COLO668 (cell line): ENCODE measurements around the gene ZBTB40.

ENCODE experiments used
- DNase-seq: peaks from one replicate; lab custom pipeline; 2025; ENCODE audit not compliant: unreplicated experiment; lab: John Stamatoyannopoulos, UW

The ZBTB40 gene, protein sequence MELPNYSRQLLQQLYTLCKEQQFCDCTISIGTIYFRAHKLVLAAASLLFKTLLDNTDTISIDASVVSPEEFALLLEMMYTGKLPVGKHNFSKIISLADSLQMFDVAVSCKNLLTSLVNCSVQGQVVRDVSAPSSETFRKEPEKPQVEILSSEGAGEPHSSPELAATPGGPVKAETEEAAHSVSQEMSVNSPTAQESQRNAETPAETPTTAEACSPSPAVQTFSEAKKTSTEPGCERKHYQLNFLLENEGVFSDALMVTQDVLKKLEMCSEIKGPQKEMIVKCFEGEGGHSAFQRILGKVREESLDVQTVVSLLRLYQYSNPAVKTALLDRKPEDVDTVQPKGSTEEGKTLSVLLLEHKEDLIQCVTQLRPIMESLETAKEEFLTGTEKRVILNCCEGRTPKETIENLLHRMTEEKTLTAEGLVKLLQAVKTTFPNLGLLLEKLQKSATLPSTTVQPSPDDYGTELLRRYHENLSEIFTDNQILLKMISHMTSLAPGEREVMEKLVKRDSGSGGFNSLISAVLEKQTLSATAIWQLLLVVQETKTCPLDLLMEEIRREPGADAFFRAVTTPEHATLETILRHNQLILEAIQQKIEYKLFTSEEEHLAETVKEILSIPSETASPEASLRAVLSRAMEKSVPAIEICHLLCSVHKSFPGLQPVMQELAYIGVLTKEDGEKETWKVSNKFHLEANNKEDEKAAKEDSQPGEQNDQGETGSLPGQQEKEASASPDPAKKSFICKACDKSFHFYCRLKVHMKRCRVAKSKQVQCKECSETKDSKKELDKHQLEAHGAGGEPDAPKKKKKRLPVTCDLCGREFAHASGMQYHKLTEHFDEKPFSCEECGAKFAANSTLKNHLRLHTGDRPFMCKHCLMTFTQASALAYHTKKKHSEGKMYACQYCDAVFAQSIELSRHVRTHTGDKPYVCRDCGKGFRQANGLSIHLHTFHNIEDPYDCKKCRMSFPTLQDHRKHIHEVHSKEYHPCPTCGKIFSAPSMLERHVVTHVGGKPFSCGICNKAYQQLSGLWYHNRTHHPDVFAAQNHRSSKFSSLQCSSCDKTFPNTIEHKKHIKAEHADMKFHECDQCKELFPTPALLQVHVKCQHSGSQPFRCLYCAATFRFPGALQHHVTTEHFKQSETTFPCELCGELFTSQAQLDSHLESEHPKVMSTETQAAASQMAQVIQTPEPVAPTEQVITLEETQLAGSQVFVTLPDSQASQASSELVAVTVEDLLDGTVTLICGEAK

DNA sequence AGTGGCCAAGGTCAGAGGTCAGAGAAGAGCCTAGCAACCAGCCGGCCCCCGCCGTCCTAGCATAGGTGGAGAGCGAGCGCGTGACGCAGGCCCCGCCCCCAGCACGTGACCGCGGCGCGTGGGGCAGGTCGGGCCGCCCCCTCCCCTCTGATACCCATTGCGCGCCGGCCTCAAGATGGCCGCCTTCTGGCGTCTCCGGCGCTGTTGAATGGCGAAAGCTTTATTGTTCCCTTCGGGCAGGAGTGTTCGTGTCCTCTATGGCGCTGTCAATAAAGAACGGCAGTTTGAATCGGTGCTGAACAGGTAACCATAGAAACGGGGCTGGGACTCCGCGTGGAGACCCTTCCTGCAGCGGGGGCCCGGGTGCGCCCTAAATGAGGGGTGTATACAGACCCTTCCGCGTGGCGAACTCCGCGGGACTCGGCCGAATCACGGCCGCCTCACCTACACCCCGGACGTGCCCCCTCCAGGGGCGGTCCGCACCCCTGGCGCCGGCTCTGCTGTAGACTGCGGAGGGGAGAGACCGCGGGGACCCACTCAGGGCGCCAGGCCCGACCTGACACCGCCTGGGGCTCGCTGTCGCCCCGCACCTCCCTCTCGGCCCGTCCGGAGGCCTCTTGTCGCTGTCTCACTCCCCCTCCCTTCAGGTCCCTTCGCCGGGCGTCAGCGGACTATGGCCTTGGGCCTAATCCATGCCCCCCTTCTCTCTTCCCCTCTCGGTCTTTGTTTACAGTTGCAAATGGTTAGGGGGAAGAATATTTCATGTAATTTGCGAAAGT is at the start of gene ZBTB40:
ZBTB40 (plus strand) TSS at position 150 of the 779 bp plus-strand sequence. CDS start 38,098 bp downstream, outside the sequence.
- DNase-seq, result peak; percentile 100

DNA sequence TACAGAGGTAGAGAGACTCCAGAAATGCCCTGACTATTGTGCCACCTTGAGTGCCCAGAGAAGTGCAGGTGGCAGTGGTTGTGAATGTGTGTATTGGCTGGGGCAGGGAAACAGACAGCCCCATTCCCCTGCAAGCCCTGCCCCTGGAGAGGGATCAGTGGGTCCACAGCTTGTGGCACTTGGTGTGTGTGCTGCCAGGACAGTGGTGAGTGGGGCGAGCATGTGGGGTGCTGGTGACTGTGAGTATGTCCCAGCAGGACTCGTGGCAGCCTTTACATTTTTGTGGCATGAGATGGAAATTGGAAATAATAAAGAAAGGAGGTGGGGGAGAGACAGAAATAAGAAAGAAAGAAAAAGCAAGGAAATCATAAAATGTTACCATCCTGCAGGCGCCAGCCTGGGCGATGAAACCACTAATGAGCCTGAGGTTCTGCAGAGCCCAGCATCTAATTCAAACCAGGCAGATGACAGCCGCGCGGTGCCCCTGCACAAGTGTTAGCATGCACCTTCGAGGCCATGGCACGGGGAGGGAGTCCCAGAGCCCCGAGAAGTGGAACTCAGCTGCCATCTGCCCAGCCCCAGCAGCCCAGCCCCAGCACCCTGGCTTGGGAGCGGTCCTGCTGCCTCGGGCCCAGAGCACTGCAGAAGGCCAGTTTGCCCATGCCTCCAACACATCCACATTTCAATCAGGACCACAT is 49.1 kb upstream of the ZBTB40 start:
- no peak for DNase-seq

DNA sequence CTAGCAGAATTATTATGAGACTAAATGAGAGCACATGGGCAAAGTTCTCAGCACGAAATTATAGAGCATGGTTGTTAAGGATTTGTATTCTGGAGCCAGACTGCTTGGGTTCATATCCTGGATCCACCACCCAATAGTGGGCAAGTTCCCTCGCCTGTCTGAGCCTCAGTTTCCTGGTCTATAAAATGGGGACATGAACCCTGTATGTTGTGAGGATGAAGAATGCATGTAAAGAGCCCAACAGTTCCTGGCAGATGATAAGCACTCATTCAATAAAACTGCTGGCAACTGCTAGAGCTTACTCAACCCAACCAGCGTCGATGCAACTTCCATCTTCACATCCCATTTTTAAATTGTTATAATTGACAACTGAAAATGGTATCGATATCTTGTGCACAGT is 47.2 kb upstream of the ZBTB40 start:
- no peak for DNase-seq

DNA sequence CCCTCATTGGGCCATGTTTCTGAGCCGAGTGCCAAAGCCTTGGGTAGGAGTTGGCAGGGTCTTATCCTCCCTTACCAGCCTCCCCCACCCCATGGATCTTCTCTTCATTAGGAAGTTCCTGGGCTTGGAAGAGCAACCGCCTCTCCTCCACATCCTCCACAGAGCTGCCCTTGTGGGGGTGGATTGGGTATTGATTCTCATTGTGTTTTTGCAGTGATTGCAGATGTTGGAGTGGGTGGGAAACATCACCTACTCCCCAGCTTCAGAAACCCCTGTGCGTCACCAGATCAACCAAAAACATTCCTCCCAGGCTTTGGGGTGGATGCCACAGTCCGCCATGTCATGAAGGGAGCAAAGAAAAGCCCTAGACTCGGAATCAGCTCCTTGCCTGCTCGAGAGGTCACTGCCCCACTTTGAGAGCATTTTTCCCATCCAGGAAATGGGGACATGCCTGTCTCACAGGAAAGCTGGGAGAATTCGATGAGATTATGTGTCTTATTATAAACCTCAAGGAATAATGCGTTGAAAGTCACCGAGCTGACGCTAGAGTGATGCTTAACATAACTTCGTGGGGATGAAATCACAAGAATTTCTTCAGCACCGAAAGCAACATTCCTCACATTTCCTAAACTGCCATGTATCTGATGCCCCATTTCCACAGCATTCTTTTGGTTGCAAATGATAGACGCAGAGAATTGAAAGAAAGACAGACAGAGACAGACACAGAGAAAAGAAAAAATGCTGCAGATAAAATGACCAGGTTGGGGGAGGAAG is 44.7 kb upstream of the ZBTB40 start:
- no peak for DNase-seq

DNA sequence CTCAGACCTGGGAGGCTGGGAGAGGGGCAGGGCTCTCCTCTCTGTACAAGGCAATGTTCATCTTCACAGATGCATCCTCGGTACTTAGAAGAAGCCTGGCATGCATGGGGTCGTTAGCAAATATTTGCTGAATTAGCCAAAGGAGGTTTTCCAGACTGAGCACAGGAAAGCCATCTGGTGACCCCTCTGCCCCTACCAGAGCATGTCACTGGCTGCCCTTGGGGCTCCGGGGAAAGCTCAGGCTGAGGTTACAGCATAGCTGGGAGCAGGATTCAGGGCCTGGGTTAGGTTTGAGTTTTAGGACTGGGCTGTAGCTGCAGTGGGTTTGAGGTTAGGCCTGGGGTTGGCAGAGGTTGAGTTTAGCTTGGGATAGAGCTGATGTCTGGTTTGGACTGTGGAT is 43.4 kb upstream of the ZBTB40 start:
- DNase-seq, result no peak

DNA sequence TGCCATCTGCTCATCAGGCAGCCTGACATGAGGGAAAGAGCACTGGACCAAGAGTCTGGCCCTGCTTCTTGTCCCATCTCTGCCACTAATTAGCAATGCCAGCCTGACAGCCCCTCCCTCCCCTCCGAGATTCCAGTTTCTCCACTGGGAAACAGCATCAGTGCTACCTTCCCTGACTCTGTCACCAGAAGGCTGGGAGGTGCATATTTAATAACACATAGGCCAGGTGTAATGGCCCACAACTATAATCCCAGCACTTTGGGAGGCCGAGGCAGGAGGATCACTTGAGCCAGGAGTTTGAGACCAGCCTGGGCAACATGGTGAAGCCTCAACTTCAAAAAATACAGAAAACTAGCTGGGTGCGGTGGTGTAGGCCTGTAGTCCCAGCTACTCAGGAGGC is 41.2 kb upstream of the ZBTB40 start:
- no peak for DNase-seq

DNA sequence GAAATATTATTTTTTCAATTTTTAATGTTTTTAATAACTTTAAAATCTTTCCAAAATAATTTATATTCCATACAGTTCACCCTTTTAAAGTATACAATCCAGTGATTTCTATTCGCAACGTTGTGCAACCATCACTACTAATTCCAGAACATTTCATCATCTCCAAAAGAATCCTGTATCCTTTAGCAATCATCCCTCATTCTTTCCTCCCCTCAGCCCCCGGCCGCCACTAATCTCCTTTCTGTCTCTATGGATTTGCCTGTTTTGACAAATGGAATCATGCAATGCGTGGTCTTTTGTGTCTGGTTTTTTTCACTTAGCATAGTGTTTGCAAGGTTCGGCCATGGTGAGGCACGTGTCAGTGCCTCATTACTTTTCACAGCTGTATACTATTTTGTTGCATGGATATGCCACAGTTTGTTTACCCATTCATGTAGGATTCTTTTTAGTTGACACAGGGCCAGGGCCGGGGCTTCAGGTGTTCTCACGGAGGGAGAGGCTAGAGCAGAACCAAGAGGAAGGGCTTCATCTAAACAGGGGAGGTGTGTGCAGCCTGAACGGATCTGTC is 40.6 kb upstream of the ZBTB40 start:
- no peak for DNase-seq

DNA sequence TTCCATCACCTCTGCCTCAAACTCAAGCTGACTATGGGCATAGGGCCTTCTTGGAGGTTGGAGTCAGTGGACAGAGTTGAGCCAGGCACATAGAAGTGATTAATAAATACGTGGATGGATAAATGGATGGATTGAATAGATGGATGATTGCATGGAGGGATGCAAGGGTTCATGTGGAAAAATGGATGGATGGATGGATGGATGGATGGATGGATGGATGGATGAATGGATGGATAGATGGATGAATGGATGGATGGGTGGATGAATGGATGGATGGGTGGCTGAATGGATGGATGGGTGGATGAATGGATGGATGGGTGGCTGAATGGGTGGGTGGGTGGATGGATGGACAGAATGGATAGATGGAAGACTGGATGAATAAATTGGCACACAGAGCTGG is 40.1 kb upstream of the ZBTB40 start:
- DNase-seq, result no peak

DNA sequence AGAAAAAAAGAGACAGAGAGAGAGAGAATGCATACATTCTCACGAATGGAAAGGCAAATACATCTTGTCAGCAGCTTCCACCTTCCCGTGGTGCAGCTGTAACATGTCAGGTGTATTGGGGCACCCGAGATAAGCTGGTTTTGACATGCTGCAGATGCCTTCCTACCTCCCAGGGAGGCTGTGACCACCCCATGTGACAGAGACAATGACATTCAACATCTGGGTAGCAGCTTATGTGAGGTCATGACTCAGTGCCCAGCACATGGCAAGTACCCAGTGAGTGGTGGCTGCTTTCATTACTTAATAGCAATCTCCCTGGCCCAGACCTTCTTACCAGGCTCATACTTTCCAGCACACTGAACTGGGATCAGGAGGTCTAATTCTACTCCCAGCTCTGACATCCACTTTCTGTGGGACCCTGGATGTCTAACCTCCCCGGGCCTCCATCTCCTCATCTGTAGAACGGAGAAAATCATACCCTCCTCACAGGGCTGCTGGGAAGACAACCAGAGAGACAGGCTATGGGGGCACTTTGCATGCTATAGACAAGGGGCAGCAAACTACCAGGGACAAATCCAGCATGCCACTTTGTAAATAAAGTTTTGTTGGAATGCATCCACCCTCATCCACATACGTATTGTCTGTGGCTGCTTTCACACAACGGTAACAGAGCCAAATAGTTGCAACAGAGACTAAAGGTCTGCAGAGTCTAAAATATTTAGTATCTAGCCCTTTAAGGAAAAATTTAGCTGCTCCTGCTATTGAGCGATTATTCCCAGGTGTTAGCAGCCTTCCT is 38.5 kb upstream of the ZBTB40 start:
- DNase-seq, result peak; percentile 66

DNA sequence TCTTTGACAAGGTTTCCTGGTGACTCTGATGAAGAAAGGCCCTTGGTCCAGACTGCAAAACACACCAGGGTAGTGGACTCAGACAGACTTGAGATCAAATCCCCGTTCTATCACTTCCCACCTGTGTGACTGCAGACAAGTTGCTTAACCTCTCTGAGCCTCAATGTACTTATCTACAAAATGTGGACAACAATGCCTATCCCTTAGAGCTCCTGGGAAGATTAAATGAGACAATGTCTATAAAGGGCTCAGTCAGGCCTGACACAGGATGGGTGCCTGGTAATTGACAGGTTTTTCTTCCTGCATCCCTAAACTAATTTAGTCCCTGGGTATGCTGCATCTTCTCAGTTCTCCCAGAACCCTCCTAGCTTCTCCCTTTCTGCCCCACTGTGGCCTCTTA is 37.9 kb upstream of the ZBTB40 start:
- DNase-seq, result no peak

DNA sequence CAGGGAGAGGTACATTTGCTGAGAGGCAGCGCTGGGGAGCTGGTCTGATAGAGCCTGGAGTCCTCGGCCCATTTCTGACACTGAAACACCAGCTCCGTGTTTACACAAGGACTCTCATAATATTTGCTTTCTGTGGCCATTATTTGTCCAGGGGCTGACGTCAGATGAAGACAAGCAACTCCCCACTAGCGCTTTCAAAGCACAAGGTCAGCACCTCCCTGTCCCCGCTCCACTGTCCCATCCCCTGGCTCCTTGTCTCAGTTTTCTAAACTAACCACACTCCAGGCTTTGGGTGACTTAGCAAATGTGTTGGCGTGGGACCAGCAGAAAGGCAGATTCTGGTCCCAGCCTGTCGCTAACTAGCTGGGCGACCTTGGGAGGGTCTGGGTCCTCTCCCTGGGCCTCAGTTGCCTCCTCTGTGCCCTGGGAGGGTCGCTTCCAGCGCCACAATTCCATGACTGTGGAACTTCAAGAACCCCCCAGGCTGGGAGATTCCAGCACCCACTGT is 37.4 kb upstream of the ZBTB40 start:
- DNase-seq, result peak; percentile 89

DNA sequence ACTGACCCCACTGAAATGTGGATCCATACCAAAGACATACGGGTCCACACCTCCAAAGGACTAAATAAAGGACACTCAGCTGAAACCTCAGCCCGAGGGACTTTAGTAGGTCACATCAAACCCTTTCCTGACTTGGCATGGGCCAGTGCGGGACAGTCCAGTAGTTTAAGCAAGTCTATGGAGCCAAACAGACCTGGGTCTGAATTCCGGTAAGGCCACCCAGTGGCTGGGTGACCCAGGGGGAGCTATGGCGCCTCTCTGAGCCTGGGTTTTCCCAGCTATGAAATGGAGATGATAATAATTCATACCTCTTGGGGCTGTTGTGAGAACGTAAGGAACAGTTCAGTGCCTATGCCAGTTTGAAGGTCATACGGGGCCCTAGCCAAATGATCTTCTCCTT is 36.2 kb upstream of the ZBTB40 start:
- no peak for DNase-seq

DNA sequence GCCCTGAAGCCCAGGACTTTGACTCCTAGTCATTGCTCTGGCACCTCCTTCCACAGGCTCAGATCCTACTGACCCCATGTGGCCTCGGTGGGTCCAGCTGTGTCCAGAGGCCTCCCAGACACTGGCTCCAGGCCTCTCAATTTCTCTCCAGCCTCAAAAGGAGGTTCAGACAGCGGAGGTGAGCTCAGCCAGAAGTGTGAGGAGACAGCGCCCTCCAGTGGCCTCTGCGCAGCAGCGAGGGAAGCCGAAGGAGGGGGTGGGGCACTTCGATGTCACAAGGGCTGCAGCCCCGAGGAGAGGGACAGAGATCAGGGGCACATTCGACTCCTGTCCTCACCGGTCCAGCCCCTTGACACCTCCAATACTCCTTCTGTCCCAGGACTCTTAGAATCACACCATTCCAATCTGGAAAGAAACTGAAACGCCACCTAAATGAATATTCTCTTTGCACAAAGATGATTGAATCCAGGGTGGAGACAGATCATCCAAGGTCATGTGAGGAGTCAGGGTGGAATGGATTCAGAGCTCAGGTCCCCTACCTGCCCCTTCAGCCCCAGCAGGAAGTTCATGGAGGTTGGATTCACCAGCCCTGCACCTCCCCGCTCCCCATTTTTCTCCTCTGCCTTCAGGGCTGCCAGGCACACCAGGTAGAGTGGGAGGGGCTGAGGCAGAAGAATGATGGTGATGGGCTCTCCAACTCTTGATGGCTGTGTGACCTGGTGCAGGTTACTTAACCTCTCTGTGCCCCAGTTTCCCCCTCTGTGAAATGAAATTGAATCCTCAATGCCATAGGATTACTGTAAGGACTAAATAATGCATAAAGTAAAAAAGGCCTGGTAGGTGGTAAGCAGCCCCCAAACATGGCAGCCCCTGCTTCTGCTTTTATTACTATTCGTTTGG is 34.8 kb upstream of the ZBTB40 start:
- peak; percentile 94 for DNase-seq

DNA sequence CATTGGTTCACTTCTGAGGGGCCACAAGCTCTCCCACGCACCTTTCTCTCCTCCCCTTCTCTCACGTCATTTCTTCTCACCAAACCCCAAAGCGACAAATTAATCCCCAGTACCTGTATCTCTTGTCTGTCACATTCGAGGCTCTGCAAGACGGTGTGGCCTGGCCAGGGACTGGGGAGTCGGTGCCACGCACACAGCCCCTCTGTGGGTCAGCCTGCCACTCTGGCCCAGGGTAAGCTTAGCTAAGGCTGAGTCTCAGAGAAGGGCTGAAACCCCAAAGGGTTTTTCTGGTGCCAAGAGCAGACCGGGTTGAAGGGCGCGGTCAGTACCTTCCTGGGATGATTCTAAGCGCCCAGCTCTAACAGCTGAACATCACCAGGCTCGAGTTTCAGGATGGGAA is 34.2 kb upstream of the ZBTB40 start:
- no peak for DNase-seq

DNA sequence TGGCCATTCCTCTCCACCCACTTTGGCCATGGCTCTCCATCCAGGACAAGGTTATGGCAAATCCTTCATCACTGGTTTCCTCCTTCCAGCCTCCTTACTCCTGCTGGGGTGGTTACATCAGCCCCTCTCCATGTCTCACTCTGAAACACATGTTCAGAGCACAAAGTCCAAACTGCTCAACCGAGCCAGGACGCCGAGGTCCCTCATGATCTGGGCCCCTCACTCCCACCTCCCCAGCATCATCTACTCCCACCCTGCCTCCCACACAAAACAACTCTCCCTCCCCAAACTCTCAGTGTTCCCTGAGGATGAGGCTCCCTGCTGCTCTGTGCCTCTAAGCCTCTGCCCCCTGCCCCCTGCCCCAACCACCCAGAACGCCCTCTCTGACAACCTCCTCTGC is 33.3 kb upstream of the ZBTB40 start:
- no peak for DNase-seq

DNA sequence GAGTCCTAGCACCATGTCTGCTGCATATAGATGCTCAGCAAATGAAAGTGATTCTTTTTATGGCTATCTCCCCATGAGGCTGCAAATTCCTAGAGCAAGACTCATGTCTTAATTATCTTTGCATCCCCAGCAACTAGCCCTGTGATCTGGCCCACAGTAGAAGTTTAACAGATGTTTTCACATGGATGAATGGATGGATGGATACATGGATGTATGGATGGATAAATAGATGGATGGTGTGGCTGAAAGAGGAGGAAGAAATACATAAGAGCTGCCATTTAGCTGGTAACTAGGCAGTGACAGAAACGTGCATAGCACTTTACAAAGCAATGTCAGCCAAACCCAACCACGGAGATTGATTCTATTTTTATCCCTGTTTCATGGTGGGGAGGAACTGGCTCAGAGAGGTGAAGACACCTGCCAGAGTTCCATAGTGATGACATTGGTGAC is 32.7 kb upstream of the ZBTB40 start:
- peak; percentile 60 for DNase-seq
